Calu3 (cell line): ENCODE data around the gene ARHGAP26. TPM values are rescaled to one million over a fixed set of nuclear protein-coding genes. Genes with fewer than 3 reads are reported as not detected.

Experiments used
- BruUV-seq: library from RNA; stranded (reverse); fragments of 400-500 nt; replicated peaks from 2 replicates; lab custom pipeline; 2021; lab: Mats Ljungman, UMichigan
- CTCF ChIA-PET: fragments of 300-600 bp; sonication (Branson Sonifier 250); formaldehyde crosslinking; loops from one replicate; lab custom pipeline; 2022; ENCODE audit warnings: antibody characterized with exemption; lab: Charles Lee
- DNase-seq: peaks from one replicate; pipeline ENCODE4 v3.0.0; 2022
- H3K27ac Mint-ChIP-seq: one replicate; pipeline ENCODE4 v1.8.0; 2022; ENCODE audit warnings: mixed read lengths; ENCODE audit not compliant: unreplicated experiment
- H3K27me3 Mint-ChIP-seq: one replicate; pipeline ENCODE4 v1.8.0; 2022; ENCODE audit warnings: mixed read lengths; ENCODE audit not compliant: unreplicated experiment
- H3K36me3 Mint-ChIP-seq: one replicate; pipeline ENCODE4 v1.8.0; 2022; ENCODE audit warnings: mild to moderate bottlenecking, moderate library complexity, mixed read lengths; ENCODE audit not compliant: insufficient read depth, unreplicated experiment
- H3K4me1 Mint-ChIP-seq: one replicate; pipeline ENCODE4 v1.8.0; 2022; ENCODE audit warnings: mild to moderate bottlenecking, low read depth, mixed read lengths; ENCODE audit not compliant: unreplicated experiment
- H3K4me3 Mint-ChIP-seq: one replicate; pipeline ENCODE4 v1.8.0; 2022; ENCODE audit warnings: mild to moderate bottlenecking, low read depth, moderate library complexity, mixed read lengths; ENCODE audit not compliant: unreplicated experiment
- H3K9me3 Mint-ChIP-seq: one replicate; pipeline ENCODE4 v1.8.0; 2022; ENCODE audit warnings: low read depth, mixed read lengths; ENCODE audit not compliant: unreplicated experiment
- intact Hi-C: fragments of 100-400 bp; cut with micrococcal nuclease; formaldehyde crosslinking; loops from one replicate; pipeline ENCODE4 v1.10.0; 2022; ENCODE audit not compliant: unreplicated experiment
- total RNA-seq: library from RNA; stranded (reverse); gene quantifications from 2 replicates; pipeline ENCODE4 v1.2.3, GENCODE V29; 2022
- TF ChIP-seq, protein P1 (sequence below): fragments of 200-600 bp; IDR thresholded peaks from one replicate; pipeline ENCODE4 v1.8.0; 2022; ENCODE audit warnings: antibody characterized with exemption; ENCODE audit not compliant: unreplicated experiment

ARHGAP26 gene
- total RNA-seq, 1 experiment from 2014 or later = 118 TPM

DNA sequence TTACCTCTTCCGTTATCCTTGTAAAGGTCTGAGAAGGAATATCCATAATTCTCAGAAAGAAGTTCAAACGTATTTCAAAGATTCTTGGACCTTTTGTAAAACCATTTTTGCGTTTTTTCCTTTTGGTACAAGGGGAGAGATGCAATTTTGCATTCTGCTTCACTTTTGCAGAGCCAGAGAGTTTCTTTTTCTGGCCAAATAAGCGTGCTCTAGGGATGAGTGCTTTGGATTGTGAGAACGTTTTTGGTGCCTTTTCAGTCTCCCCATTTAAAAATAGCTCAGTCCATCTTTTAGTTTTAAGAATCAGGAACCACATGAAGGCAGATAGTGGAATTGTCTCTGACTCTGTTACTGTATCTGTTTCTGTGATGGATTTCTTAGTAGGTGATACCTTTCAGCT, 1.5 kb downstream of the ARHGAP26 start:
- DNase-seq = no peak
- no peaks in the 10 kb centered on the region for H3K9me3 Mint-ChIP-seq
- peaks cover 50% of the 10 kb centered on the region for H3K4me1 Mint-ChIP-seq
- intact Hi-C loops = loop anchor here (1.0 to 2.0 kb wide), 3 partner anchors 51 to 109 kb away; no protein-coding TSS in a partner anchor
- CTCF ChIA-PET = interaction anchor here (0.9 to 4.5 kb wide), 20 partner anchors 9 to 142 kb away, joined by 3 to 61 read pairs (median 8); no protein-coding TSS in a partner anchor
- TSS peak; percentile 37 for BruUV-seq
- peaks cover 40% of the 10 kb centered on the region for H3K36me3 Mint-ChIP-seq
- TF ChIP-seq, protein P1, sequence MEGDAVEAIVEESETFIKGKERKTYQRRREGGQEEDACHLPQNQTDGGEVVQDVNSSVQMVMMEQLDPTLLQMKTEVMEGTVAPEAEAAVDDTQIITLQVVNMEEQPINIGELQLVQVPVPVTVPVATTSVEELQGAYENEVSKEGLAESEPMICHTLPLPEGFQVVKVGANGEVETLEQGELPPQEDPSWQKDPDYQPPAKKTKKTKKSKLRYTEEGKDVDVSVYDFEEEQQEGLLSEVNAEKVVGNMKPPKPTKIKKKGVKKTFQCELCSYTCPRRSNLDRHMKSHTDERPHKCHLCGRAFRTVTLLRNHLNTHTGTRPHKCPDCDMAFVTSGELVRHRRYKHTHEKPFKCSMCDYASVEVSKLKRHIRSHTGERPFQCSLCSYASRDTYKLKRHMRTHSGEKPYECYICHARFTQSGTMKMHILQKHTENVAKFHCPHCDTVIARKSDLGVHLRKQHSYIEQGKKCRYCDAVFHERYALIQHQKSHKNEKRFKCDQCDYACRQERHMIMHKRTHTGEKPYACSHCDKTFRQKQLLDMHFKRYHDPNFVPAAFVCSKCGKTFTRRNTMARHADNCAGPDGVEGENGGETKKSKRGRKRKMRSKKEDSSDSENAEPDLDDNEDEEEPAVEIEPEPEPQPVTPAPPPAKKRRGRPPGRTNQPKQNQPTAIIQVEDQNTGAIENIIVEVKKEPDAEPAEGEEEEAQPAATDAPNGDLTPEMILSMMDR = no peak
- H3K4me3 Mint-ChIP-seq = peak overlapping the region; percentile 97
- no peaks in the 10 kb centered on the region for H3K27me3 Mint-ChIP-seq
- H3K27ac Mint-ChIP-seq = peak overlapping the region; percentile 60

DNA sequence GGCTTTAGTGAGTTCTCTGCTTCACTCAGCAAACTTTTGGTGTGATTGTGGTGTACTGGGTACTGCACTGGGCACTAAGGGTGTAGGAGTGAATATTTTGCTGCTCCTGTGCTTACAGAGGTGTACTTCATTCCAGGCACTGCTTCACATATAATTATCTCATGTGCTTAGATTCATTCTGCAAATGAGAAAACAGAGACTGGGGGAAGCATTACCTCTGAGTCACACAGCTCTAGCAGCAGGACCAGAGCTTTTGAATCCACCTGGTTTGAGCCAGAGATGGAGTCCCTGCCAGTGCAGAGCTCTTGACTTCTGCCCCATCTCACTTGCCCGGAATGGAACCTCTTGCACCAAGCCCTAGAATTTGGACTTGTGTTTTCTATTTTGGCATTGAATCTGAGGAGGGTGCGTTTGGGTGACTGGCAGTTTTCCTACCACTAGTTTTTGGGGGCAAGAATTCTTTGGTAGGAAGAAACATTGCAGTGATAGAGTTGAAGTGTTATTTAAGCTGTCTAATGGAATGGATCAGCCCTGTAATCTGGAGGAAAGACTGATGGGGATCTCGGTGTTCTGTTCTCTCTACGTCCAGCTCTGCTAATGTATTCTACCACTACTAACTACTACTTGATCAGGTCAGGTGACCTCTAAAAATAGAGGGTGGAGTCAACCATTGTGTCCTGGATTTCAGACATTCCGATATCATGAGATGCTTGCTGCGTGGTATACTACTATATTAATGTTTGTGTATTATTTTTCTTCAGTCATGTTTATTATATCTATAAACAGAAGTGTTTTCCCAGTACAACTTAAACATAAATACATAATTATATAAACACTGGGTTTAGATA, 2.5 kb downstream of the ARHGAP26 start:
- H3K27me3 Mint-ChIP-seq = no peaks in the 10 kb centered on the region
- TF ChIP-seq, protein P1 = no peak
- H3K36me3 Mint-ChIP-seq = peaks cover 40% of the 10 kb centered on the region
- H3K4me3 Mint-ChIP-seq = peak overlapping the region; percentile 97
- intact Hi-C loops = no loop called here
- no peak for DNase-seq
- H3K4me1 Mint-ChIP-seq = peaks cover 60% of the 10 kb centered on the region
- H3K9me3 Mint-ChIP-seq = no peaks in the 10 kb centered on the region
- CTCF ChIA-PET = interaction anchor here (0.6 to 4.5 kb wide), 14 partner anchors 11 to 116 kb away, joined by 3 to 61 read pairs (median 8); no protein-coding TSS in a partner anchor
- BruUV-seq = TSS peak; percentile 45
- H3K27ac Mint-ChIP-seq = peak overlapping the region; percentile 57

DNA sequence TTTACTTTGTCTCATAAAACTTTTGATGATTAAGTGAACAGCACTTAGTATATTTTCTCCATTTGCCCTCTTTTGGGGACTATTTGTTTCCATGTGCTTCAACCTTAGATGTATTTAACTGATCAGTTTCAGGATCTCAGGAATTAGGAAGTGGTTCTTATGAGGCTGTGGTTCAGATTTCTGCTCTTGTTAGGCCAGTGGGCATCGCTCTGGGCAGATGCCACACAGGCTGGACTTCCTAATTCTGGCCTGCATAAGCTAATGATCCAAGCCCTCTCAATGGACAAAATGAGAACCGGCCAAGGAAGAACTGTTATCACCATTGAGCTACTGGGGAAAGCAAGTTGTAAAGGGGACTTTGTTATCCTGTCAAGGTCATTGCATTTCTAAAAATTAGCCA, 6.9 kb downstream of the ARHGAP26 start:
- H3K4me3 Mint-ChIP-seq = no peak overlapping the region
- intact Hi-C loops = no loop called here

DNA sequence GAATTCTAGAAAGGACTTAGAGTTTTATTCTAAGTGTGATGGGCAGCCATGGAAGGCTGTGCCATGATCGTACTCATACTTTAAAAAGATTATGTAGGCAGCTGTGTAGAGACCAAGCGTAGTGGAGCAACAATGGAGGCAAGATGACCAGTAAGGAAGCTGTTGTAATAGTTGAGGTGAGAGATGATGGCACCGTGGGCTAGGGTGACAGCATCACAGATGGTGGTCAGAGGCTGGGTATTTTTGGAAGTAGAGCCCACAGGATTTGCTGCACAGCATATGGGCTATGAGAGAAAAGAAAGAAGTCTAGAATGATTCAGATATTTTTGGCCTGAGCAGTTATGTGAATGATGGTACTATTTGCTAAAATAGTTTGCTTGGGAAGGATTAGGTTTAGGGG, 7.7 kb downstream of the ARHGAP26 start:
- intact Hi-C loops = no loop called here
- DNase-seq = no peak
- no peak overlapping the region for H3K4me3 Mint-ChIP-seq
- H3K27ac Mint-ChIP-seq = no peak overlapping the region
- TF ChIP-seq, protein P1 = no peak
- H3K9me3 Mint-ChIP-seq = no peaks in the 10 kb centered on the region
- no TSS peak for BruUV-seq
- H3K27me3 Mint-ChIP-seq = no peaks in the 10 kb centered on the region
- CTCF ChIA-PET = interaction anchor here (1.2 kb wide), 1 partner anchor 9 kb away, joined by 3 read pairs; no protein-coding TSS in a partner anchor
- H3K4me1 Mint-ChIP-seq = peaks cover 89% of the 10 kb centered on the region
- peaks cover 1% of the 10 kb centered on the region for H3K36me3 Mint-ChIP-seq

More for the DNA sequence above, 6.9 kb downstream of the ARHGAP26 start:
- Mint-ChIP-seq H3K4me1 (peaks cover 88% of the 10 kb centered on the region), H3K27me3 (no peaks in the 10 kb centered on the region), H3K36me3 (peaks cover 8% of the 10 kb centered on the region), H3K27ac (no peak overlapping the region), H3K9me3 (no peaks in the 10 kb centered on the region)
- no peak for DNase-seq
- CTCF ChIA-PET = no interaction called here
- TF ChIP-seq, protein P1 = no peak
- no TSS peak for BruUV-seq
